HG03432 (cell line): ENCODE data around the gene GSS.

Experiments
- ATAC-seq: cut with Tn5 transposase; IDR thresholded peaks from one replicate; pipeline ENCODE4 v1.9.1; 2021; ENCODE audit warnings: mild to moderate bottlenecking, moderate library complexity; ENCODE audit not compliant: unreplicated experiment

GSS gene

DNA sequence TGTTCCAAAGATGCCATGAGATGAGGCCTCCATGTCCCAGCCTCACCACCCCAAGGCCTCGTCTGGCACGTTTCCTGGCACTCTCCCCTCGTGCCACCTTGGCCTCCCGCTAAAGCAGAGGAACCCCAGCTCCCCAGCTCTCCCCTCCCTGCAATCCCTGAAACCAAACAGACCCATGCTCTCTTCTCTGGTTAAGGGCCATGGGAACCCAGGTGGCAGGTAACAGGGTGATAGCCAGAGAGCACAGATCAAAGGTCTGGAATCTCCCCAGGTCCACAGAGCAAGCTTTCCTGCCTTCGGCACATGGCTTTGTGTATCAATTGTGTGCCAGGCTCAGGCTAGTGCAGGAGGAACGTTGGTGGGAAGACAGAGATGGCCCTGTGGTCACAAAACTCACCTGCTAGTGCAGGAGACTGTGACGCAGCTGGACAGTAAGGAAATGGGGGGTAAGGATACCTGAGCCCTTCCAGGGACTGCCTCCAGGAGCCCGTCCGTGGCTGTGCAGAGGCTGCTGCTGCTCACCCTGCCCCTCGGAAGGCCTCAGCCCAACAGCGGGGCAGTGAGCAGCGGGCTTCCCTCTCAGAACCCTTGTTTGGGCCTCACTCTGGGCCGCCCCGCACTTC is 39.0 kb upstream of the GSS start:
- no peak for ATAC-seq

DNA sequence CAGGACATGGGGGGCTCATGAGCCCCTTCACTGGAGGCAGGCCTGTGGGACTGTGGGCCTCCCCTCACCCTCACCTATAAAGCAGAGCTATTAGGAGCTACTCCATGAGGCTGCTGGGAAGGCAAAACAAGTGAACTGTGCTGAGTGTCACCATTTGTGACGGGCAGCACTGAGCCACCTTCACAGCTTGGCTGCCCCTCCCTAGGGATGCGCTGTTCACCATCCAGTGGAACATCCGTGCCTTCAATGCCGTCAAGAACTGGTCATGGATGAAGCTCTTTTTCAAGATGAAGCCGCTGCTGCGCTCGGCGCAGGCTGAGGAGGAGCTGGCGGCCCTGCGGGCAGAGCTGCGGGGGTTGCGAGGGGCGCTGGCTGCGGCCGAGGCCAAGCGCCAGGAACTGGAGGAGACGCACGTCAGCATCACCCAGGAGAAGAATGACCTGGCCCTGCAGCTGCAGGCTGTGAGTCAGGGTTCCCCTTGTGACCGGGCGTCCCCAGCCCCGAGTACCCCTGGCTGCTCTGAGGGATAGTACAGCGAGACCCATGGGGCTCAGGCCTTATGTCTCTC is 38.4 kb upstream of the GSS start:
- no peak for ATAC-seq

DNA sequence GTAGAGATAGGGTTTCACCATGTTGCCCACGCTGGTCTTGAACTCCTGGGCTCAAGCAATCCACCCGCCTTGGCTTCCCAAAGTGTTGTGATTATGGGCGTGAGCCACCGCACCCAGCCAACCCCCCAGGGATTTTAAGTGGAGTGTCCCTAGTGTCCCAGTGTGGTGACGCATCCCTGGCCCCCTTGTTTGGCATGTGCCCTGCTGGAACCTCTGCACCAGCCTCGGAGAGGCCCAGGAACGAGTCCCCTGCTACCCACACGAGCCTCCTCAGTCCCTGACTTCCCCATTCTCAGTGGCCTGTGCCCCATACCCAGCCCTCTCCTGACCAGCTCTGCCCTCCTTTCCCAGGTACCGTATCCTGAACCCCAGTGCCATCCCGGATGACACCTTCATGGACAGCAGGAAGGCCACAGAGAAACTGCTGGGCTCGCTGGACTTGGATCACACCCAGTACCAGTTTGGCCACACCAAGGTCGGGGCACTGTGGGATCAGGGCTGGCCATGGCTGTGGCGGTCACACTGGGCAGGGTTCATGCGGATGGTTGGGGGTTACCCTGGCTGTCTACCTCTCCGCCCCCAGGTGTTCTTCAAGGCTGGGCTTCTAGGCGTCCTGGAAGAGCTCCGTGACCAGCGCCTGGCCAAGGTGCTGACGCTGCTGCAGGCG is 37.3 kb upstream of the GSS start:
- ATAC-seq, result no peak

DNA sequence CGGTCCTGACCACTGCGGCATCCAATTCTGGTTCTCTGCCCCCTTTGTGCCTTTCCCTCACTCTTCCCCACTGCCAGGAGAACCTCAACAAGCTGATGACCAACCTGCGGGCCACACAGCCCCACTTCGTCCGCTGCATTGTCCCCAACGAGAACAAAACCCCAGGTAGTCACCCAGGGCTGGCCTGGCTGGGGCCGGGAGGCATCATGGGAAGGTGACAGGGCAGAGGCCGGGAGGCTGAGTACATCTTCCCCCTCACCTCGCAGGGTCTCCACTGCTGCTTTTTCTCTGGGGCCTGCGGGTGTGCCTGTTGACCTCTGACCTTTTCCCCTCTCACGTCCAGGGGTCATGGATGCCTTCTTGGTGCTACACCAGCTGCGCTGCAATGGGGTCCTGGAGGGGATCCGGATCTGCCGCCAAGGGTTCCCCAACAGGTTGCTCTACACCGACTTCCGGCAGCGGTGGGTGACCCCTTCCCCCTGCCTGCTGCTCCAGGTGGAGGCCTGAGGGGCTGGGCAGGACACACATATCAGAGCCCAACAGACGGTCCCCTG is 35.1 kb upstream of the GSS start:
- no peak for ATAC-seq

DNA sequence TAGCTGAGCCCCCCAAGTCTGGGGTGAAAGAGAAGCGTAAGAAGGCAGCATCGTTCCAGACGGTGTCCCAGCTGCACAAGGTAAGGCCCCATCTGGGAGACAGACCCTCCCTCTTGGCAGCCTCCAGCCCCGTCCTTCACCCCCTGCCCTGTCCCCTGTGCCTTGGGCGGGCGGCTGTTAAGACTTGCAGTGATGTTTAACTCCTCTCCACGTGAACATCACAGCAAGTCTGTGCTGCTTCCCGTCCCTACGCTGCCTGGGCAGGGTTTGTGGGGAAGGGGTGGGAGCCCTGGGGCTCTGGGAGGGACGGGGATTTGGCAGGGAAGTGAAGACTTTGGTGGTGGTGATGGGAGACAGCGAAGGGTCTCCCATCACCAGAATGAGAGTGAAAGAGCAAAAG is 34.6 kb upstream of the GSS start:
- no peak for ATAC-seq

DNA sequence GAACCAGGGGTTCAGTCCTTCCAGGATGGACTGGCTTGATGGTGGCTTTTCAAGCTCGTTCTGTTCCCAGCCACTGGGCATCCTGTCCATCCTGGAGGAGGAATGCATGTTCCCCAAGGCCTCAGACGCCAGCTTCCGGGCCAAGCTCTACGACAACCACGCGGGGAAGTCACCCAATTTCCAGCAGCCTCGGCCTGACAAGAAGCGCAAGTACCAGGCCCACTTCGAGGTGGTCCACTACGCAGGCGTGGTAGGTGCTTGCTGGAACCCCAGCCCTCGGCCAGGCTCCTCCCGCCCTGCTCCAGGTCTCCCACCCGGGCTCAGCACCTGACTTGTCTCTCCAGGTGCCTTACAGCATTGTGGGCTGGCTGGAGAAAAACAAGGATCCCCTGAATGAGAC is 34.1 kb upstream of the GSS start:
- ATAC-seq, result no peak

DNA sequence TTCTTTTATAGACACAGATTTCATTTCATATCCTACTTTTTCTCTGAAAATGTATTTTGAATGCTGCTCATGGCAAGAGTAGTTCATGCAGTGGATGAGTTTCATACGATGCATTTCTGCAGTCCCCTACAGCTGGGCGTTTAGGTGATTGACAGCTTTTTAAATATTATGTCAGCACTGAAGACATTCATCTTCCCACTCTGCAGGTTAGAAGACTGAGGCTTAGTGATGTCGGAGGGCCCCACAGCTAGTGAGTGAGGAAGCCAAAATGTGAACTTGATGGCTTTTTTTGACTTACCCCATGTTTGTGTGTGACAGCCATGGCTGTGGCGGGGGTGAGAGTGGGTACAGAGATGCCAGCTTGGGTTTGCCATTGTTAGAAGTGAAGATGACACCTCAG is 33.5 kb upstream of the GSS start:
- no peak for ATAC-seq

DNA sequence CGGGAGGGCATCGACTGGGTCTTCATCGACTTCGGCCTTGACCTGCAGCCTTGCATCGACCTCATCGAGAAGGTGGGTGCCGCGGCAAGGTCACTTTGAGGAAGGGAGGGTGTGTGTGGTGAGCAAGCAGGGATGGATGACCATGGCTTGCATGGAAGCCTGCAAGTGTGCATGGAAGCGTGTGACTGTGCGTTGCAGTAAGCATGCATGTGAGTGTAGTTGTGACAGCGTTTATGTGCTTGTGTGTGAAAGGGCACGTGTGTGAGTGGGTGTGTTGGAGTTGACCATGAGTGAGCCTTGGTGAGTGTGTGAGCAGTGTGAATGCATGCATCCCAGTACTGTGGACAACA is 32.6 kb upstream of the GSS start:
- ATAC-seq, result no peak

DNA sequence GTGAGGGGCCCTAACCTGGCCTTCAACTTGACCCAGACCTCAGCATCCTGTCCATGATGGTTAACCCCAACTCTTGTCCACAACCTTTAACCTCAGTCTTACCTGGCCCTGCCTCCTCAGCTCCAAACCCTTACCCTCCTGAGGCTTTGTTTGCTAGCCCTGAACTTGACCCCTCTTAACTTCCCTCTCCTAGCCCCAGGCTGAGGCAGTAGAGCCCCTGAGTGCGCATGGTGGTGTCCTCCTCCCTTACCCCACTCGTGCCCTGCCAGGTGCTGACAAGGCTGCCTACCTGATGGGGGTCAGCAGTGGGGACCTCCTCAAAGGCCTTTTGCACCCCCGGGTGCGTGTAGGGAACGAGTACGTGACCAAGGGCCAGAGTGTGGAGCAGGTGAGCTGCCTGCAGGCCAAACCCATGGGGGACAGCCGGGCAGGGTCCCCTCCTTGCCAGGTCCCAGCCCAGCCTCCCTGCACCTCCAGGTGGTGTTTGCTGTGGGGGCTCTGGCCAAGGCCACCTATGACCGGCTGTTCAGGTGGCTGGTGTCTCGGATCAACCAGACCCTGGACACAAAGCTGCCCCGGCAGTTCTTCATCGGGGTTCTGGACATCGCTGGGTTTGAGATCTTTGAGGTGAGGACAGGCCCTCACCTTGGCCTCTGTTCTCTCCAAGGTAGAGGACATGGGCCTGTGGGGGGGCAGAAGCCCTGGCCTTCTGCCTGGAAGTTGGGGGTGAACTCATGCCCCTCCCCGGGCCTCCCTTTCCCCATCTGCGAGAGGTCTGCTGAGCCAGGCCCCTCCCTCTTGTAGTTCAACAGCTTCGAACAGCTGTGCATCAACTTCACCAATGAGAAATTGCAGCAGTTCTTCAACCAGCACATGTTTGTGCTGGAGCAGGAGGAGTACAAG is 31.9 kb upstream of the GSS start:
- no peak for ATAC-seq

DNA sequence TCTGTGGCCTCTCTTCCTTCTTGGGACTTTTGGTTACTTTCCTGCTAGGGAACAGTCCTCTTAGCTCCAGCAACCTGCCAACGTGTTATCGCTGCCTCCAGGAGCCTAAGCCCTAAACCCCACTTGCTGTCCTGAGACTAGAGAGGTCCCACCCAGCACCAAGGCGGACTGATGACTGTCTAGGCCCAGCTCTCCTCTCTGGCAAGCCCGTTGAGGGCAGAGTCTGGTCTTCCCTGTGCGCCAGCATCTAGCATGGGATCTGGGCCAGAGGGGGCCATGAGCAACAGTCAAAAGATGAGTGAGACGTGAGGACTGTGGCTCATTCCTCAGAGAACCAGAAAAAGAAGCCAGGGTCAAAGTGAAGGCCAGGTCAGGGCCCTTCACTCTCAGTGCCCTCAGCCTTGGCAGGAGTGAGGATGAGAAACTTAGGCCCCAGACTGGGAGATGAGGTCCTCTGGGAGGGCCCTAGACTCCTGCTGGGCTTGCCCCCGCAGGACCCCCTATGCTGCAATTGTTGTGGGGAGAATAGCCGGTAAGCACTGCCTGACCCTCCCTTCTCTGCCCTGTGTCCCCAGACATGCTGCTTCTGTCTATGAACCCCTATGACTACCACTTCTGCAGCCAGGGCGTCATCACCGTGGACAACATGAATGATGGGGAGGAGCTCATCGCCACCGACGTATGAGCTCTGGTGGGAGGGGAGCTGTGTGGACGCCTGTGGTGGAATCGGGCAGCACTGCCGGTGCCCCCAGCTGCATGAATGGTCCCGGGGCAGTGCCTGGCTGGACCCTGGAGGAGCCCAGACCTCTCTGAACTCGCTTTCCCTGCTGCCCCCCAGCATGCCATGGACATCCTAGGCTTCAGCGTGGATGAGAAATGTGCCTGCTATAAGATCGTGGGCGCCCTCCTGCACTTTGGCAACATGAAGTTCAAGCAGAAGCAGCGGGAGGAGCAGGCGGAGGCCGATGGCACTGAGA is 31.0 kb upstream of the GSS start:
- ATAC-seq, result no peak

DNA sequence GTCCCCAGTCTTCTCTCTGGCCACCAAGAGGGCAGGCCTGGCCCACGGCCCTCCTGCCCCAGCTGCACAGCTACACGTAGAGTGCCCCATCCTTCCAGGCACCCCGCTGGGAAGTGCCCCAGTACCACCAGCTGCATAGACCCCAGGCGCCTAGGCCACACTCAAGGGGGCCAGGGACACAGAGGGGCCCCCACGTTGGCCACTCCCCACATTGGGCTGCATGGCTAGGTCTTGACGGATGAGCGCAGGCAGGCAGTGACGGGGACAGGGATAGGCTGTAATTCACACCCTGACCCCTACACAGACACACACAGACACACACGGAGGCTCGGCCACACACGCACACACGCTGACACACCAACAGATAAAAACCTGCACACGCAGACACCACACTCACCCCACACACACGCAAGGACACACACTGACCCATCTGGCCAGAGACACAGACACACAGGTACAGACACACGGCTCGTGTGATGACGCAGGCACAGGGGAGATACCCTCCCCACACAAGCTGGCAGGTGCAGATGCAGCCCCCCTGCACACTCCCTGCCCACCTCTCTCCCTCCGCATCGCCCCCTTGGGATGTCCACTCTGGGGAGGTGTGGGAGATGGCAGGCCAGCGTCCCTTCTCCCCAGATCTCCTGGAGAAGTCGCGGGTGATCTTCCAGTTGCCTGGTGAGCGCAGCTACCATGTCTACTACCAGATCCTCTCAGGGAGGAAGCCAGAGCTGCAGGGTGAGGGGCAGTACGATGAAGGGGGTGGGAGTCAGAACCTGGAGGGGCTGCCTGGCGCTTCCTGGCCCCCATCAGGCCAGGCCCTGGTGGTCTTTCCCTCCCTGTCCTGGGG is 30.1 kb upstream of the GSS start:
- no peak for ATAC-seq

DNA sequence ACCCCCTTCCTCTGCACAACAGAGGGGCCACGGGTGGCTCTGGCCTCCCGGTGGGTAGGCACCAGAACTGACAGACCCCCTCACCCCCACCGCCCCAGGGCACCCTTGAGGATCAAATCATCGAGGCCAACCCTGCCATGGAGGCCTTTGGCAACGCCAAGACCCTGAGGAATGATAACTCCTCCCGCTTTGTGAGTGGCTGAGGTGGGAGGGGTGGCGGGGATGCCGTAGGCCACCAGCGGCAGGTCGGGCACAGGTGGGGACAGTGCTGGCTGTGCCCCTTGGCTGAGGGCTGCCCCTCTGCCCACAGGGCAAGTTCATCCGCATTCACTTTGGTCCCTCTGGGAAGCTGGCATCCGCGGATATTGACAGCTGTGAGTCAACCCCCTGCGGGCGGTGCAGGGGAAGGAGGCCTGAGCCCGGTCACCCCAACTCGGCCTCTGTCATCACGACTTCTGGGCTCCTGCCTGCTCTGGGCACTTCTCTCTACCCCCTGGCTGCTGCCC is 29.2 kb upstream of the GSS start:
- no peak for ATAC-seq

DNA sequence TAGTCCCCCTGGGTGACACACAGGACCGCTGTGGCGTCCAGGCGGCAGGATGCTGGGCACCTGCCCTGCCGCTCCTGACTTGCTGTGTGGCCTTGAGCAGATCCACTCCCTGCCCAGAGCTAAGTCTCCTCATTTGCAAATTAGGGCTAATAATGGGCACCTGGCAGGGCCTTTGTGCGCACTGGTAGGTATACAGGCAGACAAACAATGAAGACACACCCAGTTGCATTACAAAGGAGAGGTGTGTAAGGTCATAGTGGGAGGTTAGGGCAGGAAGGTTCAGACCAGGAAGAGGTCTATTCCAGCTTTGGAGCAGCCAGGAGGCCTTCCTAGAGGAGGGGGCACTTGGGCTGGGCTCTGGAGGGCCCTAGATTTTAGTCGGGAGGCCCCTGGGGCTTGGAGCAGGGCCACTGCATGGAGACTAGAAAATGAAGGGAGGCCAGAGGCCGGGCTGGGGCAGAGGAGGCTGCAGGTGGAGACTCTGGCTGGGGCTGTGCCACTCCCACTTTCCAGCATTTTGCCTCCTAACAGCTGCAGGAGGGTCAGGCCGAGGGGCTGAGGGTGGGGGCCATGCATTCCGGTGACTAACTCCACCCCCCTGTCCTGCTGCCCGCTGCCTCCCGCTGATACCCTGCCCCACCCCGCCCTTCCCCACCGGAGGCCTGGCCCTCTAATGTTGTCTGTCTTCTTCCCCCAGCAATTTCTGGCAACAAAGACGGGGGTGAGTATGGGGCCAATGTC is 28.6 kb upstream of the GSS start:
- no peak for ATAC-seq

DNA sequence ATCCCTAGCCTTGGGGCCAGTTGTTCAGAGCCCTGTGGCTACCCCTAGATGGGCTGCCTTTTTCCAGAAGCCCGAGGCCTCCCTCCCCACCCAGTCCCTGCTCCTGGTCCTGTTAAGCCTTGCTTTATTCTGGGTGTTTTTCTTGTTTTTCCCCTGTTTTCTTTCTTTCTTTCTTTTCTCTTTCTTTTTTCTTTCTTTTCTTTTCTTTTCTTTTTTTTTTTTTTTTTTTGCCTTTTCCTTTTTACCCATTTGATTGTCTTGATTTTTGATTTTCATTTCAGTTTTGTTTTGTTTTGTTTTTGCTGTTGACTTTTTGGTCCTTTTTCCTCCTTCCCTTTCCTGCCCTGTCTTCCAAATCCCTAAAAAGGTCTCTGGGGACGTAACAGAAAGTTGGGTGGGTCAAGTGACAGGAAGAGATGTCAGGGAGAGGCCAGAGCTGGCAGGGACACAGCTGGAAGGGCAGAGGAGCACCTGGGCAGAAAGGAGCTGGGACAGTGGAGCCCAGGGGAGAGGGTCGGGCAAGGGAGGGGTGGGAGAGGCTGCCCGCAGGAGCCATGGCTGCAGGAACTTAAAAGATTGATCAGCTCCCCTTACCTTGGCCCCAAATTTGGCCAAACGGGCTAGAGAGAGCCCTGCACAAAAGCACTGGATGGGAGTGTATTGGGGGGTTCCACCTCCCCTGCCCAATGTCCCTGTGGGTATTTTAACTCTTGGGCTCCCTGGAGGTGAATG is 27.6 kb upstream of the GSS start:
- no peak for ATAC-seq

DNA sequence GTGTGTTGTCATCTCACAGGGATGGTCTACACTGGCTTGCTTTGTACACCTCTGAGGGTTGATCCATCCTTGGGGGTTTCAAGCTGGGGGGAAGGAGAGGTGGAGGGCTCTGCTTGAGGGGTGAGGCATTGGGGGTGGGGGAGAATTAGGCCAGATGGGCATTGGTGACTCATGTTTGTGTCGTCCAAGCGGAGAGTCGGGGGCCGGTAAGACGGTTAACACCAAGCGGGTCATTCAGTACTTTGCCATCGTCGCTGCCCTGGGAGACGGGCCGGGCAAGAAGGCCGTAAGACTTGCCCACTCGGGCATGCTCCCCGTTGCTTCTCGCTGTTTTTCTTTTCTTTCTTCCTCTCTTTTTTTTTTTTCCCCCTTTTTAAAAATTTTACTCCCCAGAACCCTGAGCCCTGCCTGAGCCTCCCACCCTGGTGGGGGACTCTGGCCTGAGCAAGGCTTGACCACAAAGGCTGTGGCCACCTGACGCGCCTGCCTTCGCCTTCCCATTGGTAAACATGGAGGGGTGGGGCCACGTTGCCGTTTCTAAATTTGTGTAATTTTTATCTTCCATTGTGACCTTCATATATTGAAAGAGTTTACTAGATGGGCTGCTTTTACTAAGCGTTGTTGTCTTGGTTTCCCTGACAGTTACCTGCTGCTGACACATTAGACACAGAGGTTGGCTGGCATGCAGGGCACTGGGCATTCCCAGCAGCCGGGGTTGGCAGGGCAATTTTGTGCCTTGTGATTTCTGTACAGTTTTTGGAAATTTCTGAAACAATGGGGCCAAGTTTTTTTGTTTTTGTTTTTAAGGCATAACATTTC is 26.9 kb upstream of the GSS start:
- no peak for ATAC-seq

DNA sequence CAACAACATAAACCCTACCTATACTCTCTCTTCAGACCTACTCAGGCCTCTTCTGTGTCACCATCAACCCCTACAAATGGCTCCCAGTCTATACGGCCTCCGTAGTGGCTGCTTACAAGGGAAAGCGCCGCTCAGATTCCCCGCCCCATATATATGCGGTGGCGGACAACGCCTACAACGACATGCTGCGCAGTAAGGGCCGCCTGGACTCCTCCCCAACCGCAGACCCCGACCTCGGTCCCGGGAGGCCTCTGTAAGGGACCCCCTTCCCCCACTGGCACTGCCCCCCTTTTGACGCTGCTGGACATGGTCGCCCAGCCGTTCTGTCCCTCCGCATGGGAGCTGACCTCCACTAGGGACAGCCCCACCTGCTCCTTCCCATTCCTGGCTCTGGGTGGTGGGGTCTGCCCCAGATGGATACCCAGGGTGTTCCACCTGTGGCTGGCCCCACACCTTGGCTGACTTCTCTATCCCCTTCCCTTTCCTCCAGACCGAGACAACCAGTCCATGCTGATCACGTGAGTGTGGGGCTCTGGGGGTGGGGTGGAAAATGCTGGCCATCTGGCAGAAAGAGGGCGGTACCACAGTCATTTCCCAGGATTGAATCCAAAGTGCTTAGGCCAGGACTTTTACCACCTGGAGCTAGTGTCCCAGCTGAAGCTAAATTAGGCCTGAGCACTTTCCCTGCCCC is 25.1 kb upstream of the GSS start:
- ATAC-seq, result no peak
